Astrocyte of the spinal cord (primary cell): ENCODE data around the gene MYH7.
"Not testable (repeated sequence)": the region's sequence is repeated elsewhere in the genome, so short reads cannot be mapped to it uniquely, and the experiment has no call there.

Experiments
- DNase-seq: peaks from one replicate; pipeline ENCODE4 v3.0.0; 2011; ENCODE audit warnings: low read depth, low spot score
- H3K4me3 ChIP-seq: 2 replicates; pipeline ENCODE4 v1.5.1; 2011; ENCODE audit warnings: low read depth, mild to moderate bottlenecking, low read length, moderate library complexity
- CTCF ChIP-seq: IDR thresholded peaks from 2 replicates; pipeline ENCODE4 v1.5.1; 2012; ENCODE audit warnings: low read depth, mild to moderate bottlenecking, low read length, inconsistent platforms
- in situ Hi-C: cut with HindIII; loops from 2 replicates; pipeline ENCODE4 v1.10.0; 2017; ENCODE audit warnings: low sequenced_read_pairs

Gene MYH7

GRCh38 chr14:23387916-23388882 is 47.3 kb downstream of the MYH7 start:
- no peak for TF ChIP-seq CTCF
- H3K4me3 ChIP-seq, result no peak overlapping the region
- DNase-seq, result no peak
- in situ Hi-C loops, result no loop called here

GRCh38 chr14:23386999-23387398 is 48.5 kb downstream of the MYH7 start:
- H3K4me3 ChIP-seq, result no peak overlapping the region
- in situ Hi-C loops, result no loop called here
- no peak for DNase-seq
- TF ChIP-seq CTCF, result no peak

GRCh38 chr14:23386266-23386657 is 49.2 kb downstream of the MYH7 start:
- H3K4me3 ChIP-seq, in situ Hi-C loops, DNase-seq: not testable (repeated sequence)

- H3K4me3 ChIP-seq, result no peak overlapping the region
- DNase-seq, result no peak
- no peak for TF ChIP-seq CTCF
- in situ Hi-C loops, result no loop called here
Measured at GRCh38 chr14:23385642-23386265, 49.7 kb downstream of the MYH7 start.

DNA sequence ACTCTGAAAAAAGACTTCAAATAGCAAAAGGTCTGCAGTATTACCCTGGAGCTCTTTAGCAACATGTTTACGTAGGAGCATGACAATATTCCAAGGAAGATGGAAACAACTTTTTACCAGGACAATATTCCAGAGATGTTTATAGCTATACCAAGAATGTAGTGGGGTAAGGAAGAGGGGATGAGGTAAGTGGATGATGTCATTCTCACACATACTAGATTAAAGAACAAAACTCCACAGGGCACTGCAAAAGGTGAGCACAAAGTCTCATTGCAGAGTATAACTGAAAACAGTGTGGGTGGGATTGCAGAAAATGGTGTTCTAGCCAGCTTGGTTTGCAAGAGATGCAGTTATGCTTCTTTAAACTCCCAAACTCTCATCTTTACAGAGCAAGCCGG is 50.2 kb downstream of the MYH7 start:
- H3K4me3 ChIP-seq, result no peak overlapping the region
- no peak for DNase-seq
- no peak for TF ChIP-seq CTCF
- in situ Hi-C loops, result no loop called here

GRCh38 chr14:23384364-23385080 is 50.9 kb downstream of the MYH7 start:
- TF ChIP-seq CTCF, result no peak
- in situ Hi-C loops, result no loop called here
- DNase-seq, result no peak
- no peak overlapping the region for H3K4me3 ChIP-seq
